ENCODE results near the gene HCLS1. TPM values are rescaled to one million over a fixed set of nuclear protein-coding genes. Genes with fewer than 3 reads are reported as not detected.

Gene HCLS1
- polyA plus RNA-seq, 1 of the 3 experiments (the other 2 are of a cell fraction) = 0.23 TPM

DNA sequence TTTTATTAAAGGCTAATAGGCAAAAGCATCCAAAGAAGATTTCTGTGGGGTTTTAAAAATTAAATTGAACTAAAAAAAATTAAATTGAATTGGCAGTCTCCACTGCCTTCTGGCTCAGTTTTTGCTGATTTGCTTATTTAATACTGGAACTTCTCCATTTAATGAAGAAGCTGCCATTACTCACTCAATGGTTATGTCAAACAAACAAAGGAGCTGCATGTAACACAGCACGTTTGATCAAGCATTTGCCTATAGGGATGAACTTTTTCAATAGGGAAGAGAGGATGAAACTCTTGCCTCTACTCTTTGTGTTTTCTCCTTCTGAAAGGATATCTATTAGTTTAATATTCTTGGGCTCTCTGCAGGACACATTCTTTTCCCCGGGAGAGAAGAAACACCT, 4.8 kb upstream of the HCLS1 start:
- 51% methylated on average over 2 of the region's 2 CpGs for WGBS (ENCODE audit: low lambda C conversion rate)
- POLR2A ChIA-PET = no interaction called here

GRCh38 chr3:121663171-121663847, 2.6 kb upstream of the HCLS1 start:
- Histone ChIP-seq H3K36me3 (replicated peaks in 1 of 2; ENCODE audit: control insufficient read depth in 1 of 2, insufficient read depth in 2 of 2, low read length in 1 of 2) (peaks cover 48 to 64% of the 10 kb centered on the region in 2 experiments), H3F3A (replicated peaks; ENCODE audit: insufficient read depth) (no peaks in the 10 kb centered on the region), H3K79me2 (ENCODE audit: insufficient read depth) (no peaks in the 10 kb centered on the region), H4K20me1 (ENCODE audit: insufficient read depth) (no peaks in the 10 kb centered on the region), H3K9me3 (no peaks in the 10 kb centered on the region), H3K27ac (ENCODE audit: low read depth in 2 of 2, low read length in 1 of 2) (no peak overlapping the region), H3K4me2 (no peak overlapping the region), H3K9ac (no peak overlapping the region), H3K9me2 (no peaks in the 10 kb centered on the region), H3K4me1 (ENCODE audit: control insufficient read depth in 1 of 2, insufficient read depth in 2 of 2, low read depth in 1 of 2, low read length in 1 of 2) (no peaks in the 10 kb centered on the region; a peak in 1 of 4 replicates), H2AFZ (ENCODE audit: low read depth) (no peak overlapping the region), H3K27me3 (ENCODE audit: insufficient read depth) (no peaks in the 10 kb centered on the region), H3K4me3 (ENCODE audit: low read depth in 2 of 2, low read length in 1 of 2) (no peak overlapping the region)
- no peak for DNase-seq
- POLR2A ChIA-PET = no interaction called here
- CTCF ChIA-PET = no interaction called here
- TF ChIP-seq MEF2A (IDR thresholded peaks at IDR 0.05; ENCODE audit: borderline replicate concordance, low read depth) = no peak
- TF ChIP-seq CHD2 (IDR thresholded peaks at IDR 0.05; ENCODE audit: low read length, partially characterized antibody) = no peak
- WGBS (ENCODE audit: low lambda C conversion rate) = 79% methylated on average over 2 of the region's 2 CpGs

More for the DNA sequence above, 4.8 kb upstream of the HCLS1 start:
- H3K27me3 ChIP-seq (ENCODE audit: insufficient read depth) = no peaks in the 10 kb centered on the region
- H3K9me3 ChIP-seq = no peaks in the 10 kb centered on the region
- DNase-seq = no peak
- no peaks in the 10 kb centered on the region for H3F3A ChIP-seq (replicated peaks; ENCODE audit: insufficient read depth)
- H4K20me1 ChIP-seq (ENCODE audit: insufficient read depth) = no peaks in the 10 kb centered on the region
- H3K36me3 ChIP-seq (replicated peaks in 1 of 2; ENCODE audit: control insufficient read depth in 1 of 2, insufficient read depth in 2 of 2, low read length in 1 of 2) = peaks cover 61 to 85% of the 10 kb centered on the region in 2 experiments
- H3K9me2 ChIP-seq = no peaks in the 10 kb centered on the region
- no peak overlapping the region for H3K27ac ChIP-seq (ENCODE audit: low read depth in 2 of 2, low read length in 1 of 2)
- no peak overlapping the region for H3K9ac ChIP-seq
- TF ChIP-seq, protein P1, sequence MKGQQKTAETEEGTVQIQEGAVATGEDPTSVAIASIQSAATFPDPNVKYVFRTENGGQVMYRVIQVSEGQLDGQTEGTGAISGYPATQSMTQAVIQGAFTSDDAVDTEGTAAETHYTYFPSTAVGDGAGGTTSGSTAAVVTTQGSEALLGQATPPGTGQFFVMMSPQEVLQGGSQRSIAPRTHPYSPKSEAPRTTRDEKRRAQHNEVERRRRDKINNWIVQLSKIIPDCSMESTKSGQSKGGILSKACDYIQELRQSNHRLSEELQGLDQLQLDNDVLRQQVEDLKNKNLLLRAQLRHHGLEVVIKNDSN (IDR thresholded peaks at IDR 0.05; ENCODE audit: borderline replicate concordance, low read depth) = no peak
- TF ChIP-seq YY1 (IDR thresholded peaks at IDR 0.05; ENCODE audit: low read depth) (no peak), TCF12 (IDR thresholded peaks at IDR 0.05) (no peak)
- no peak overlapping the region for H3K4me3 ChIP-seq (ENCODE audit: low read depth in 2 of 2, low read length in 1 of 2)
- no peak overlapping the region for H3K4me2 ChIP-seq
- no peaks in the 10 kb centered on the region; a peak in 1 of 4 replicates for H3K4me1 ChIP-seq (ENCODE audit: control insufficient read depth in 1 of 2, insufficient read depth in 2 of 2, low read depth in 1 of 2, low read length in 1 of 2)
- CTCF ChIA-PET = no interaction called here
- no peak overlapping the region for H2AFZ ChIP-seq (ENCODE audit: low read depth)
- H3K79me2 ChIP-seq (ENCODE audit: insufficient read depth) = no peaks in the 10 kb centered on the region

DNA sequence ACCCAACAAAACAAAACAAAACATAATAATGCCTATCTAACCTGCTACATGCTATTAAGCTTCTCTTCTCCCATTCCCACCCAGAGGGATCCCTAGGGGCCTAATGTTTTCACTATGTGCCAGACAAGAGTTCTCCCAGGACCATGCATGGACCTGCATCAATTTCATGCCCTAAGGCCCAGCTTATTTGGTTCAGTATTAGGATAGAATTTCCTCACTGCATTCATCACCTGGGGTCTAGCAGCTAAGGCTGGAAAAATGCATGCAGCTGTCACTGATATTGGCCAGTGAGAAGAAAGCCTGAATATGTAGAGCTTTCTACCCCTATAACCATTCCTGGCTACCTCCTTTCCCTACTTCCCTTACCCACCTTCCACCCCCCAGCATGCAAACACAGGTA, 2.0 kb upstream of the HCLS1 start:
- H3K9me2 ChIP-seq = no peaks in the 10 kb centered on the region
- no peak overlapping the region for H3K27ac ChIP-seq (ENCODE audit: low read depth in 2 of 2, low read length in 1 of 2)
- H3K79me2 ChIP-seq (ENCODE audit: insufficient read depth) = no peaks in the 10 kb centered on the region
- no peaks in the 10 kb centered on the region for H3K9me3 ChIP-seq
- no peaks in the 10 kb centered on the region for H3K27me3 ChIP-seq (ENCODE audit: insufficient read depth)
- no peak for TF ChIP-seq GATA2 (CRISPR knock-in tag; IDR thresholded peaks at IDR 0.05)
- TF ChIP-seq MEF2A (IDR thresholded peaks at IDR 0.05; ENCODE audit: borderline replicate concordance, low read depth) = no peak
- TF ChIP-seq POLR2AphosphoS5 (IDR thresholded peaks at IDR 0.05; ENCODE audit: low read depth, low read length) = no peak
- TF ChIP-seq, protein P2, sequence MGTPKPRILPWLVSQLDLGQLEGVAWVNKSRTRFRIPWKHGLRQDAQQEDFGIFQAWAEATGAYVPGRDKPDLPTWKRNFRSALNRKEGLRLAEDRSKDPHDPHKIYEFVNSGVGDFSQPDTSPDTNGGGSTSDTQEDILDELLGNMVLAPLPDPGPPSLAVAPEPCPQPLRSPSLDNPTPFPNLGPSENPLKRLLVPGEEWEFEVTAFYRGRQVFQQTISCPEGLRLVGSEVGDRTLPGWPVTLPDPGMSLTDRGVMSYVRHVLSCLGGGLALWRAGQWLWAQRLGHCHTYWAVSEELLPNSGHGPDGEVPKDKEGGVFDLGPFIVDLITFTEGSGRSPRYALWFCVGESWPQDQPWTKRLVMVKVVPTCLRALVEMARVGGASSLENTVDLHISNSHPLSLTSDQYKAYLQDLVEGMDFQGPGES (IDR thresholded peaks at IDR 0.05; ENCODE audit: low read depth, low read length) = no peak
- no peak for TF ChIP-seq CHD2 (IDR thresholded peaks at IDR 0.05; ENCODE audit: low read length, partially characterized antibody)
- no peak for TF ChIP-seq RFX5 (IDR thresholded peaks at IDR 0.05; ENCODE audit: low read length)
- no peak for TF ChIP-seq RCOR1 (IDR thresholded peaks at IDR 0.05; ENCODE audit: low read length)
- no peak for TF ChIP-seq ELF1 (IDR thresholded peaks at IDR 0.05)
- no peak for TF ChIP-seq EZH2phosphoT487 (IDR thresholded peaks at IDR 0.05; ENCODE audit: borderline replicate concordance, low read depth)
- no peak for TF ChIP-seq PBX3 (IDR thresholded peaks at IDR 0.05)
- no peak for TF ChIP-seq NFIC (IDR thresholded peaks at IDR 0.05; ENCODE audit: borderline replicate concordance)
- no peak for TF ChIP-seq TCF12 (IDR thresholded peaks at IDR 0.05)
- H3K4me1 ChIP-seq (ENCODE audit: control insufficient read depth in 1 of 2, insufficient read depth in 2 of 2, low read depth in 1 of 2, low read length in 1 of 2) = no peaks in the 10 kb centered on the region; a peak in 1 of 4 replicates
- POLR2A ChIA-PET = no interaction called here
- no peaks in the 10 kb centered on the region for H4K20me1 ChIP-seq (ENCODE audit: insufficient read depth)
- no peak for DNase-seq
- no peaks in the 10 kb centered on the region for H3F3A ChIP-seq (replicated peaks; ENCODE audit: insufficient read depth)
- peaks cover 42 to 61% of the 10 kb centered on the region in 2 experiments for H3K36me3 ChIP-seq (replicated peaks in 1 of 2; ENCODE audit: control insufficient read depth in 1 of 2, insufficient read depth in 2 of 2, low read length in 1 of 2)
- no peak overlapping the region for H2AFZ ChIP-seq (ENCODE audit: low read depth)
- no peak overlapping the region for H3K4me2 ChIP-seq
- H3K4me3 ChIP-seq (ENCODE audit: low read depth in 2 of 2, low read length in 1 of 2) = no peak overlapping the region
- CTCF ChIA-PET = no interaction called here
- H3K9ac ChIP-seq = no peak overlapping the region
